GM18526 (cell line): ENCODE results near the gene COG7.

Experiments used
- POLR2A ChIP-seq: IDR thresholded peaks from 3 replicates; pipeline ENCODE4 v1.6.1; 2011; ENCODE audit not compliant: insufficient read length; ENCODE audit errors: extremely low read depth

The COG7 gene

DNA sequence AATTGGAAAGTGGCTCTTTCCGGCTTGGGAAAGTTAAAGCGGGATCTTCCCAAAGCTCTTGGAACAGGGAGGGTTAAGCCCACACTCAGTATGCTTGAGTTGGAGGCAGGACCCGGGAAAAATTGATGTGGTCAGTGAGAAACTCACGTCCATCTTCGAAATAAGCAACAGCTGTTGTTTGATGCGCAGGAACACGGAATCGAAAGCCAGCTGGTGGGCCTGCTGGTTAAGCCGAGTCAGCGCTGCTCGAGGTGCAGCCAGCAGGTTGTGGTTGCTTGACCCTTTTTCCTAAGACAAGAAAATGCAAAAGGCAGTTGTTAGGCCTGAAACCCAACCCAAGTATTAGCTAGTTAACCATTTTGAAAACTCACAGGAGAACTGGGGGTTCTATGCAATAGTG lies 49.4 kb downstream of the COG7 start:
- TF ChIP-seq POLR2A, result no peak

DNA sequence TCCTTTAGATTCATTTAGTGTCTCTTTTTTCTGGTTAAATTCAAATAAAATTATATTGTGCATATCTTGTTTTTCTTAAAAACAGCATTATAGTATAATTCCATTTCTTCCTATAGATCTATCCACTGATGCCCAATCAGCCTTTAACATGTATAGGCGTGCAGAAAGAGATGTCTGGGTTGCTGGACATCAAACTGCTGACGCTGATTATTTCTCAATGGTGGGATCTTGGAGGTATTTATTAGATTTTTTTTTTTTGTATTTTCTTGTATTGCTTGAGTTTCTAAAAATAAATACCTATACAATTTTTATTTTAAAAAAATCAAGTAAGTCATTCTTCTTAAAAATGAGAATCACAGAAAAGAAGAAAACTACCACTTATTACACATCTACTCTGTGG lies 50.9 kb downstream of the COG7 start:
- TF ChIP-seq POLR2A, result no peak

DNA sequence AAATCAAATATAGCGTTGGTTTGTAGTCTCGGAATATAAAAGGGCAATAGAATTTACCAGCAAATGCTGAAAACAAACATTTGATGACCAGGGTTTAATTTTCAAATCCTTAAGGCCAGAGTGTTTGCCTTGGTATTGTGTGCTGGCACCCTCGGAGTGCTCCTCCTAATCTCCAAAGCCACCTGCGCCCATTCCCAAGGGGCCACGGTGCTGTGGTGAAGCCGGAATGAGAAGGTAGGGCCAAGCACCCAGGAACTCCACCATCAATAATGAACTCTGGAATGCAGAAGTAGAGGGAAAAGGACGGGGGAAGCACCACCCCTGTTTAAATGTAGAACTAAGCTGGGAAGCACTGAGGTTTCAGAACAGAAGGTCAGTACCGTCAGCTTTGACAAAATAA lies 51.9 kb downstream of the COG7 start:
- TF ChIP-seq POLR2A, result no peak

DNA sequence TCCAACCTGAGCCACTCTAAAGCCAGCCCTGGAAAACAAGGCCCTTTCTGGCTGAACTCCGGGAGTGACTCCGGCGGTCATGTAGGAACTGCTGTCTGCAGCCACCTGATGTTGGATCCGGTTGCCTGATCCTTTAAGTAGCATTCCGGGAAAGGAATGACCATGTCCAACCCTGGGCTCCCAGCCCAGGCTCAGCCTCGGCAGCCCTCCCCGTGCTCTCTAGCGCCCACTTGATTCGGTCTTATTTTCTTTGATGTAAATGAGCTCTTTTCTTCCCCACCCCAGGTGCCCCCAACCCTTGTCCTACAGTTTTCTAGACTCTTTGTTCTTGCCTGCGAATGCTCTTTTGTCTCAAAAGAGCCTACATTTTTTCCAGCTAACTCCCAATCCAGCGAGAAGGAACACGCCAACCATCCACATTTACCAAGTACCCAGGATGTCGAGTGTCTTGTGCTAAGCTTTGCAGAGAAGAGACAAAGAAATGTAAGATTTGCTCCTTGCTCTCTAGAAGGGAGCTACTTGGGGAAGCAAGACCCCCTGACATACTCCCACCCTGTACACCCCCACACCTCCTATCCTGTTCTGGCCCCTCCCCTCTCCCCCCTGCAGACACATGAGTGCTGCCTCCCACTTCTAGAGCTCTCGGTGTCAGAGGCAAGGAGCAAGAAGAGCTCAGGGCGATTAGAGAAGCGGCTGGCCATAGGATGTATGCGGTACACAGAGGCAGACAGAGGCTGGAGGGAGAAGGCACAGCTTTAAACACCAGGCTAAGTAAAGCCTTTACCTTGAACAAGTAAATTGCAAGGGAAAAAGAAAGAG lies 53.8 kb downstream of the COG7 start:
- no peak for TF ChIP-seq POLR2A

DNA sequence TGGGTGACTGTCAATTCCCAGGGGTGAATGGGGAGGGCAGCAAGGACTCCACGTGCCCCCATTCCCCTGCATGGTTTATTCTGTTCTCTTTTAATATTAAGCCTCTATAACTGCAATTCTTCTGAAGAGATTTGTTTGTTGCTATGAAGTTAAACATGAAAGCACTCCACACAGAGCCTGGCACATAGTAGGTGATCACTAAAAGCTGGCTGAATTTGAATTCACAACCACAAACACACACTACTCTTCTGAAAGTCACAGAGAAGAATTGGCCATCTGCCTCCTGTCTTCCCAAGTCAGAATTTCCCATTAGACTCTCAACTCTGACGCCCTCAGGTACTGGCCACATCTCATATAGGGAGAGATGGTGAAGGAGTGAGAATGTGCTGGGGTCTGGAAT lies 55.5 kb downstream of the COG7 start:
- no peak for TF ChIP-seq POLR2A

DNA sequence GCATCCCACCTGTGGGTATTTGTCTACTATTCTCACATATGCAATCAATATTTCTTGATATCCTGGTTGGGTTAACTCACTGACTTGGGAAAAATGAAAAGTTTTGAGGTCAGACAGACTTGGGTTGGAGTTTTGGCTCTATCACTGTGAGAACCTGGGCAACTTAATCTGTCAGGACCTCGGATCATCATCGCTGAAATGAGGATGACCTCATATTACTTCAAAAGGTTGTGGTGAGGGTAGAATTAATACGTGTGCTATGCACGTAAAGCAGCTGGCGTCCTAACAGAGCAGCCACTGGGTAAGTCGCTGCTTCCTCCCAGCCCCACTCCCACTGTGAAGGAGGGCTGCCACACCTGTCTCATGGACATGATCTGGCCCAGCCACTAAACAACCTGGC lies 57.3 kb downstream of the COG7 start:
- no peak for TF ChIP-seq POLR2A

DNA sequence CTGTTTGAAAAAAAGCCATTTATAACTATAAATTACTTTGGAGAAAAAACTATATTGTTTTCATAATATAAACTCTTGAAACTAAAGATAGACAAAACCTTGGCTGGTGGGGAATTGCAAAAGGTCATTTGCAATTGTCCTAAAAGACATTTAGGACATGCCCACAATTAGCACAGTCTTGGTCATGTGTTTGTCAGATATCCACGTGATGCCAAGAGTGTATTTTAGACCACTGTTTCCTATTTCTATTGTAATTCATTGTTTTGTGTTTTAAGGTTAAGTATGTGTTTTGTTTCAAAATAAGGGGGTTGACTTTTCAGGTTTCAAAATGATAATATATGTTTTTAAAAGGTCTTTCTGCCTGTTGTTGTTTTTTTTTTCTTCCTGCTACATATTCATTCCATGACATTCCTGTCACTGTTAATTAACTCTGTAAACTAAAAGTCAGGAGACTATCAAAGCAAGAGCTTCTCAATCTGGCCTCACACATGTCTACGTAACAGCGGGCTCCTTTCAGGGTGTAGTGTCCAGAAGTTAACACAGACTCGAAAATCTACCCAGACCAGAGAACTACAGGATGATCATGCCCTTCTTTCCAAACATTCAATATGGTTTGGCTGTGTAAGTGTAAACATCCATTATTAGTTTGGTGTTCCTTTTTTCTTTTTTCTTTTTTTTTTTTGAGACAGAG lies 58.7 kb downstream of the COG7 start:
- TF ChIP-seq POLR2A, result no peak

DNA sequence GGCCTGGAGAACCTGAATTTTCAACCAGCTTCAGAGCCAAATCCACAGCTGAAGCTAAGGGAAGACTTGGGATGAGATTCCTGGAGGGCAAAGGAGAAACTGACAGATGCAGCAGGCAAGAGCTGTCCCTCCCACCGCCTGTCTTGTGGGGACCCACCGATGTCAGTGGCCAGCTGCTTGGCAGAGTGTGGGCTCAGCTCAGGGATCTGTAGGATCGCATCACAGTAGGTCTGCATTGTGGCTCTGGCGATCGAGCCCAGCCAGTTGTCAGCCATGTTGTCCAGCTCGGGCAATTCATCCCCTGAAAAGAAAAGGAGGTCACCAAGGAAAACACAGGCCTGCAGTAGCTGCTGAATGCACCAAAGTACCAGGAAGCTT lies 60.8 kb downstream of the COG7 start:
- TF ChIP-seq POLR2A, result no peak

DNA sequence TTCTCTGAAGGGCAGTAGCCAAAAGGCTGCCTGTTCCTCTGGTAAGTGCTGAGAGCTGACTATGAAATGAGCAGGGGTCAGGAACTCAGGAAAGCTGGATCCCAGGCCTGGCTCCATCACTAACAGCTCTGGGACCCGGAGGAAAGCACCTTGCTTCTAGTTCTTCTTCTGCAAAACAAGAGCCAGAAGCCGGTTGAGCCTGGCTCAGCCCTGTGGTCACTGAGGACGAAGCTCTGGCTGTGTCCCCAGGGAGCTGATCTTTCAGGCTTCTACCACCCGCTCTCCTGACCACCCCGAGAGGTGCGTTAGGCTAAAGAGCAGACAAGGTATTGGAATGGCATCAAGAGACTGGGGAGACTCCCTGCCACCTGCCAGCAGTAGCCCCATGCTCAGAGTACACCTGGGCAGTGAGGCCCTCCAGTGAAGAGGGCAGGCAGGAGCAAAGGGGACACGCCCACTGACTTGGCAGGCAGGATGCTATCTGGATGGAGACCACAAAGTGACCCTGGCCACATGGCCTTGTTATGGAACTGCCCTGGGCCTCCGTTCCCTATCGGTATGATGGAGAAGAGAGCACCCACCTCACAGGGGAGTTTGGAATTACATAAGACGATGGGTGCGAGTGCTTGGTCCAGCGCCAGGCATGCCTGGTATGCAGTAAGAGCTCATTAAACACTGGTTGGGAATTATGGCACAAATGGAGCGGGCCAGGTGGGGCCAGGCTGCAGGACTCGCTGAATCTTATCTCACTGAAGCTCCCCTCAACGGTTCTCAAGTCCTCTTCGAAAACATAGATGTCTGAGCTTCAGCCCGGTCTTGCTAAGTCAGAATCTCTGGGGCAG lies 61.4 kb downstream of the COG7 start:
- TF ChIP-seq POLR2A, result no peak

DNA sequence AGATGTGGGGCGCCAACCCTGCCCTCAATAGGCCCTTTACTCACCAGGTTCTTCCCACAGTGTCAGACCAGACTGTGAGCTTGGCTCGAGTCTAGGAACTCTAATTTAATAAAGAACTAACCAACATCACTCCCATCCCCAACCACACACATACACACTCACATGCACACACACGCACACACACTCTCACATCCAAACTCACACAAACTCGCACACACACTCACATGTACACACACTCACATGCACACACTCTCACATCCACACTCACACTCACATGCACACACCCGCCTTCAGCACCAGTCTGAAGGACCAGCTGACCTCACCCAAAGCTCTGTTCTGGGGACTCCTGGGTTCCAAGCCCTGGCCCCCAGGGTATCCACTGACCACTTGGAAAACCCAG lies 63.8 kb downstream of the COG7 start:
- no peak for TF ChIP-seq POLR2A

DNA sequence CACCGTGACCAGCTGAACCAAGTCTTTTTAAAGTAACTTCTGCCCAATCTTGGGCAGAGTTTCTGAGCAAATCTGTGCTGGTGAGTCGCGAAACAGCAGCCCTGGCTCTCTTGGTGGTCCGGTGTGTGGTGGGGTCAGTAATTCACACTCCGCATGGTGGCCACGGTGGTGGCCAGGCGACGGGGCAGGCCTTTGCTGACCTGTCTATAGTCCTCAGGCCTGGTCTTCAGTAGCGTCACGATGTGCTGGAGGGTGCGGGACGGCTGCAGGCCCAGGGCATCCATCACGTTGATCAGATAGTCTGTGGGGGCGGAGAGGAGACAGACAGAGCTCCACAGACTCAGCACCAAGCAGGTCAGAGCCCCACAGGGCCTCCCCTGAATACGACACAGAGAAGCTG lies 64.2 kb downstream of the COG7 start:
- TF ChIP-seq POLR2A, result no peak

DNA sequence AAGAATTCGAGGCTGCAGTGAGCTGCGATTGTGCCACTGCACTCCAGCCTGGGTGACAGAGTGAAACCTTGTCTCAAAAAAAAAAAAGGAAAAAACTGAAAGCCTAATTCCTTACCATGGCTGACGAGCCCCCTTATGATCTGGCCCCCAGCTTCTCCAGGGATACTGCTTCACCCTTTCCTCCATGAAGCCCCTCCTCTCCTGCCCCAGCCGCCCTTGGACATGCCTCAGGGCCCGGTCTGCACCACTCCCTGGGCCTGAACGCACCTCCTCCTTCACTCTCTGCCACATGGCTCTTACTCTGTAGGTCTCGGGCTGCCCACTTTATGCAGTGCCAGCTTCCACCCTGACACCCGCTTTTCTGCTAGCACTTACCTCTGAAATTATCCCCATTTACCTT lies 65.3 kb downstream of the COG7 start:
- TF ChIP-seq POLR2A, result no peak

DNA sequence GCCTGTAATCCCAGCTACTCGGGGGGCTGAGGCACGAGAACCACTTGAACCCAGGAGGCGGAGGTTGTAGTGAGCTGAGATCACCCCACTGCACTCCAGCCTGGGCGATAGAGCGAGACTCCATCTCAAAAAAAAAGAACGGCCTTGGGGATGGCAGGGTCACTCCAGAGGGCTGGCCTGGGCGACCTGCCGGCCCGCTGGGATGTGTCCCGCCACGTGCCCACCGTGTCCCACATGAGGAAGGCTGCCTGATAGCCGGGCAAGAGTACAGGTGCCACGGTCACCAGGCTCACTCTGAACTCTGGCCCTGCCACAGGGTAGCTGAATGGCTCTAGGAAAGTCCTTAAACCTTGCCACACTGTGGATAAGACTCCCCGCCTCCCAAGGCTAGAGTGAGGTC lies 67.5 kb downstream of the COG7 start:
- no peak for TF ChIP-seq POLR2A

DNA sequence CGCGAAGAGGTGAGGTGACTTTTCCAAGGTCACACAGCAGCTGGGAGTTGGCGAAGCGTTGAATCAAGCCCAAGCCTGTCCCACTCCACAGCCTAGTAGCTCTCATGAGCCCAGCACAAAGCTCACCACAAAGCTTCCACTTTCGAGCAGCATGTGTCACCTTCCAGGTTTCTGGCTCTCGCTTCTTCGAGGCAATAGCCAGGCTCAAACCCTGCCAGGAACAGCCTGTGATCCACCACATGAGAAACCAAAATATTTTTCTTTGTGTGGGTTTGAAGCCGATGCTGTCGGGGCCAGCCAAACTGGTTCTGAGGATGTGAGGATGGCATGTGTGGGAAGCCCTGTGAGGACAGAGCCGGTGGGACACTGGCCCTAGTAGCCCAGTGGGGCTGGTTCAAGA lies 68.1 kb downstream of the COG7 start:
- no peak for TF ChIP-seq POLR2A

DNA sequence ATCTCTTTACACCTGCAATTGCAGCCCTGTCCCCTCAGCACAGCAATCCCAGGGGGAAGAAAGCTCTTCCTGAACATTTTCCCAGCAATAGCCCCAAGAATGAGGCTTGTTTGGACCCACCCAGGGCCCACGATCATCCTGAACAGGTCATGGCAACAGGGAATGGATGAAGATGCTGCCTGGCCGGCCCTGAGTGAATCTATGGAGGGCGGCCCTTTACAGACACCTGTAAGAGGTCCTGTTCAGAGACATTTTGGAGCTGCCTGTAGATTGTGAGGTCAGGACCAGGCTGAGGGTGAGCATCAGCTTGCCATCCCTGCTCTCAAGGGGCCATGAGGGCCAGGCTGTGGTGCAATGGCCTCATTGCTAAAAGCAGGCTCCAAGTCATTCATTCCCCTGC lies 69.1 kb downstream of the COG7 start:
- TF ChIP-seq POLR2A, result no peak

DNA sequence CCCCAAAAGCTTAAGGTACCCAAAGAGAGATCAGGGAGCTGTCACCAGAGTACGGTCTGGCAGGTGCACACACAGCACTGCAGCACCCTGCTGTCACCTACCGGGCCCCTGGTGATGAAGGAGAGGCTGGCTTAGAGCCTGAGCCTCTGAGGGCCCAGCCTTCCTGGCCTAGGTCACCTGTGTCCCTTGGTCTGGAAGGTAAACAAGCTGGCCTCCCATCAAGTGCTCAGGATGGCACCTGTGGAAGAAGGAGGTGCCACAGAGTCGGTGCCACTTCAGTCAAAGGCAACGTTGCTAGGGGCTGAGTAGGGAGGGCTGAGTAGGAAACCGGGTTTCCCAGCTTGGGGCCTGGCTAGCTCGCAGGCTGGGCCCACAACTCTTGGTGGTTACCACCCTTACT lies 70.7 kb downstream of the COG7 start:
- TF ChIP-seq POLR2A, result no peak
